Measurements from ENCODE around the gene CEMIP. TPM values are rescaled to one million over a fixed set of nuclear protein-coding genes. Genes with fewer than 3 reads are reported as not detected.

CEMIP gene
- total RNA-seq, 1 donor from 2014 or later: 0.77 TPM

DNA sequence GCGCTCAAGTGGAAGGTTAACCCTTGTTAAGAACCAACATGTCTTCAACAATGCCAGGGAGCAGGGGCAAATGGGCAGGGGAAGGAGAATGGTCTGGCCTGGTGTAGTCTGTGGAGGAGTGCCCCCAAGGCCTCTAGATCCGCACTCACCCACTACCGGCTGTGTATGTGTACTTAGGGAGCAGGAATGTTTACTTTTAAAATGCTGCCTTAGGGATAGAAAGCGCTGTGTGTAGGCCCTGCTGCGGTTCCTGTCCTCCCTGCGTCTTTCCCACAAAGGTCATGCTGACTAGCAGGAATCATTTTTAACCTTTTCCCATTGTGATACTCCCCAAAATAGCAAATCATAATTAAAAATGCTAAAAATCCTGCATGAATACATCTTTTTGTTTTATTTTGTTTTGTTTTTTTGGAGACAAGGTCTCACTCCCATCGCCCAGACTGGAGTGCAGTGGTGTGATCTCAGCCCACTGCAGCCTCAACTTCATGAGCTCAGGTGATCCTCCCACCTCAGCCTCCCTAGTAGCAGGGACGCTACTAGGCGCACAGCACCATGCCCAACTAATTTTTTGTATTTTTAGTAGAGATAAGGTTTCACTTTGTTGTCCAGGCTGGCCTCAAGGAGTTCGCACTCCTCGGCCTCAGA, 35.9 kb upstream of the CEMIP start:
- no peak overlapping the region for H3K4me3 Mint-ChIP-seq (ENCODE audit: low read depth)
- peaks cover 17% of the 10 kb centered on the region for H3K4me1 Mint-ChIP-seq (ENCODE audit: low read depth)
- TF ChIP-seq, protein P1, sequence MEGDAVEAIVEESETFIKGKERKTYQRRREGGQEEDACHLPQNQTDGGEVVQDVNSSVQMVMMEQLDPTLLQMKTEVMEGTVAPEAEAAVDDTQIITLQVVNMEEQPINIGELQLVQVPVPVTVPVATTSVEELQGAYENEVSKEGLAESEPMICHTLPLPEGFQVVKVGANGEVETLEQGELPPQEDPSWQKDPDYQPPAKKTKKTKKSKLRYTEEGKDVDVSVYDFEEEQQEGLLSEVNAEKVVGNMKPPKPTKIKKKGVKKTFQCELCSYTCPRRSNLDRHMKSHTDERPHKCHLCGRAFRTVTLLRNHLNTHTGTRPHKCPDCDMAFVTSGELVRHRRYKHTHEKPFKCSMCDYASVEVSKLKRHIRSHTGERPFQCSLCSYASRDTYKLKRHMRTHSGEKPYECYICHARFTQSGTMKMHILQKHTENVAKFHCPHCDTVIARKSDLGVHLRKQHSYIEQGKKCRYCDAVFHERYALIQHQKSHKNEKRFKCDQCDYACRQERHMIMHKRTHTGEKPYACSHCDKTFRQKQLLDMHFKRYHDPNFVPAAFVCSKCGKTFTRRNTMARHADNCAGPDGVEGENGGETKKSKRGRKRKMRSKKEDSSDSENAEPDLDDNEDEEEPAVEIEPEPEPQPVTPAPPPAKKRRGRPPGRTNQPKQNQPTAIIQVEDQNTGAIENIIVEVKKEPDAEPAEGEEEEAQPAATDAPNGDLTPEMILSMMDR (IDR thresholded peaks at IDR 0.05; ENCODE audit: unreplicated experiment): no peak
- DNase-seq (ENCODE audit: low spot score, unreplicated experiment): no peak
- peaks cover 11% of the 10 kb centered on the region for H3K36me3 Mint-ChIP-seq (ENCODE audit: insufficient read depth)
- no peaks in the 10 kb centered on the region for H3K27me3 Mint-ChIP-seq
- H3K9me3 Mint-ChIP-seq (ENCODE audit: low read depth): peaks cover 15% of the 10 kb centered on the region
- no peak overlapping the region for H3K27ac Mint-ChIP-seq

DNA sequence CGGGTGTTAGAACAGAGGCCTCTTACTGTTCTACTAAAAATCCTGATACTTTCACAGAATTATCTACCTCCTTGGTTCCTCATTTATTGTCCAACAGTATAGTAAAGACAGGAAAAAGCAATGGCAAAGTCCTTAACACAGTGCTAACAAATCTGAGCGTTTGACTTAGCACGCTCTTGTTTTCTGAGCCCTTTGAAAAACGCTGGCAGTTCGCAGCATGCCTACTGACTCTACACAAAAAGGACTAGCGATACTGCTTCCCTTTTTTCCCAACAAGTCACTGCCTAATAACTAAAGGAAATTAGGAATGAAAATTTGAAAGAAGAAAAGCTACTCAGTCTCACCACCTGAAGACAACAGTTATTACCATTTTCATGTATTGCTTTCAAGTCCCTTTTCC, 34.8 kb upstream of the CEMIP start:
- TF ChIP-seq, protein P1 (IDR thresholded peaks at IDR 0.05; ENCODE audit: unreplicated experiment): no peak
- DNase-seq (ENCODE audit: low spot score, unreplicated experiment): no peak
- peaks cover 6% of the 10 kb centered on the region for H3K9me3 Mint-ChIP-seq (ENCODE audit: low read depth)
- no peaks in the 10 kb centered on the region for H3K27me3 Mint-ChIP-seq
- H3K4me1 Mint-ChIP-seq (ENCODE audit: low read depth): peaks cover 17% of the 10 kb centered on the region
- H3K4me3 Mint-ChIP-seq (ENCODE audit: low read depth): no peak overlapping the region
- peaks cover 6% of the 10 kb centered on the region for H3K36me3 Mint-ChIP-seq (ENCODE audit: insufficient read depth)
- H3K27ac Mint-ChIP-seq: no peak overlapping the region

DNA sequence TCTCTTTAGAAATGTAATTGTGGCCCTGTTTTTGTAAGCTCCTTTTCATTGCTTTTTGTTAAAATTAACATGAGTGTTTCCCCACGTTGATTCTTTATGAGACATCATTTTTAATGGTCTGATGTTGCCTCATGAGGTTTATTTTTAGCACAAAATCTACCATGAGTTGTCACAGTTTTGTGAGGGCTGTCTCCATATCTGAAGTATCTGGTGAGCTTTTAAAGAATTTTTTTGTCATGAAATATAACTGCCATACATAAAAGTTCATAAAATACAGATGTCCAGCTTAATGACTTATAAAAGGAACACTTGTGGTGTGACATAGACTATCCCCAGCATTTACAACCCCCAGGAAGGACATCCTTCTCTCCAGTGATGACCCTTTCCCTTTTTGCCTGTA, 34.3 kb upstream of the CEMIP start:
- H3K4me3 Mint-ChIP-seq (ENCODE audit: low read depth): no peak overlapping the region
- H3K36me3 Mint-ChIP-seq (ENCODE audit: insufficient read depth): peaks cover 5% of the 10 kb centered on the region
- H3K27me3 Mint-ChIP-seq: no peaks in the 10 kb centered on the region
- no peak for DNase-seq (ENCODE audit: low spot score, unreplicated experiment)
- H3K4me1 Mint-ChIP-seq (ENCODE audit: low read depth): peaks cover 17% of the 10 kb centered on the region
- H3K27ac Mint-ChIP-seq: no peak overlapping the region
- TF ChIP-seq, protein P1 (IDR thresholded peaks at IDR 0.05; ENCODE audit: unreplicated experiment): no peak
- peaks cover 5% of the 10 kb centered on the region for H3K9me3 Mint-ChIP-seq (ENCODE audit: low read depth)

DNA sequence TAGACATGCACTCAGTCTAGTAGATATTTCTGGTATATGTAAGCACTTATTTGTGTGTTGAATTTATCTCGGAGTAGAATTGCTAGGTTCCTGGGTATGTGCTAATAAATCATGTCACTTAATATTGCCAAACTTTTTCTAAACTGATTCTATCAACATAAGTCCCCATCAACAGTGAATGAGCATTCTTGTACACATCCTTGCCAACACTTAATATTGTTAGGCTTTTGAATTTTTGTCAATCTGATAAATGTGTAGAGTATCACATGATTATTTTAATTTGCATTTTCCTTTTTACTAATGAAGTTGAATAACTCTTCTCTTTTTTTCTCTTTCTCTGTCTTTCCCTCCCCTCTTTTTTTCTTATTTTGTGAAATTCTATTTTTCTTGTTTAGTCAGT, 33.3 kb upstream of the CEMIP start:
- H3K27me3 Mint-ChIP-seq: no peaks in the 10 kb centered on the region
- peaks cover 9% of the 10 kb centered on the region for H3K36me3 Mint-ChIP-seq (ENCODE audit: insufficient read depth)
- peak overlapping the region; percentile 35 for H3K27ac Mint-ChIP-seq
- peaks cover 17% of the 10 kb centered on the region for H3K4me1 Mint-ChIP-seq (ENCODE audit: low read depth)
- TF ChIP-seq, protein P1 (IDR thresholded peaks at IDR 0.05; ENCODE audit: unreplicated experiment): no peak
- H3K9me3 Mint-ChIP-seq (ENCODE audit: low read depth): peaks cover 5% of the 10 kb centered on the region
- no peak for DNase-seq (ENCODE audit: low spot score, unreplicated experiment)
- H3K4me3 Mint-ChIP-seq (ENCODE audit: low read depth): no peak overlapping the region

DNA sequence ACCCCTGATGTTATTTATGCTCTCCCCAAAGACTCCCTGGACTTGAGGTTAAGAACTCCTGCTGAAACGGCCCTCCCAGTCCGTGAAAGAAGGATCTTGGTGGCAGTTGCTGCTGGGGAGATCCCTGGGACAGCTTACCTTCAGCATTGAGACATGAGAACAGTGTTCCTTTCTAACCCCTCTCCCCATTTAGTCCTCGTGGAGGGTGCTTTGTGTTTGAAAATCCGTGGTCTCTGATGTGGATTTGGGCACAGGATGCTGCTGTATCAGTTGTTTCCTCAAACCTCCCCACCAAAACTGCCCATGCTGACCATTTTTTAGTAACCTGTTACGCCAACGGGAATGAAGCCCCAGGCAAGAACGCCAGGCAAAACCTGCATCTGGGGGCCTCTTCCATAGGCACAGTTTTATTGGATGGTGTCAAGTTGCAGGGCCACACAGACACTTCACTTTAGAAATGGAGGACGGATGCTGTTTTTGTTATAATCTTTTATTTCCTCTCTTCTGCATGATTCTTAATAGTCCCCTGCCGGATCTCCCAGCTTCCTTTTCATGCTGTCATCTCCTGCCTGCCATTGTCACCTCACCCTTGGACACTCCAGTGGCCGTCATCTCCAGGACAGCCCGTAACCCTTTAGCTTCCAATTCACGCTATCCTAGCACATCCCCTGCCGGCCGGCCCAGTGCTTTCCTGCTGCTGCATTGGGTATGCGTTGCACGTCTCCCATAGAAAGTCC, 31.7 kb upstream of the CEMIP start:
- Mint-ChIP-seq H3K27me3 (no peaks in the 10 kb centered on the region), H3K27ac (no peak overlapping the region), H3K4me3 (ENCODE audit: low read depth) (no peak overlapping the region), H3K9me3 (ENCODE audit: low read depth) (peaks cover 5% of the 10 kb centered on the region), H3K36me3 (ENCODE audit: insufficient read depth) (peaks cover 9% of the 10 kb centered on the region), H3K4me1 (ENCODE audit: low read depth) (peaks cover 15% of the 10 kb centered on the region)
- TF ChIP-seq, protein P1 (IDR thresholded peaks at IDR 0.05; ENCODE audit: unreplicated experiment): no peak
- no peak for DNase-seq (ENCODE audit: low spot score, unreplicated experiment)

All from progenitor cell of endocrine pancreas (in vitro differentiated cells).